Keratinocyte (primary cell): Measurements from ENCODE around the gene ZNF560. TPM values are rescaled to one million over a fixed set of nuclear protein-coding genes. Genes with fewer than 3 reads are reported as not detected.

ENCODE experiments used
- DNase-seq: peaks from one replicate; pipeline ENCODE4 v3.0.0-alpha.2; 2011; ENCODE audit warnings: low read depth, missing footprints, low spot score
- FAIRE-seq: peaks from 2 replicates; lab custom pipeline; 2011; peaks lifted over from hg19 to GRCh38; lab: Jason Lieb, UNC
- H2AFZ ChIP-seq: 2 replicates; pipeline ENCODE4 v1.6.0; 2012; ENCODE audit warnings: low read length, control low read depth, inconsistent platforms; ENCODE audit not compliant: control insufficient read depth
- H3K27ac ChIP-seq: 2 replicates; pipeline ENCODE4 v1.5.1; 2011; ENCODE audit warnings: low read length; ENCODE audit not compliant: control insufficient read depth, insufficient read depth
- H3K27me3 ChIP-seq: 3 replicates; pipeline ENCODE4 v1.6.0; 2011; ENCODE audit warnings: low read length; ENCODE audit not compliant: control insufficient read depth, insufficient read depth; ENCODE audit errors: extremely low read depth
- H3K36me3 ChIP-seq, 2 experiments: 2 replicates in 1 of 2; 3 replicates in 1 of 2; pipeline ENCODE4 v1.5.1; 2011; ENCODE audit warnings: low read length in 2 of 2, mild to moderate bottlenecking in 1 of 2; ENCODE audit not compliant: control insufficient read depth in 2 of 2, insufficient read depth in 2 of 2; ENCODE audit errors: extremely low read depth in 1 of 2
- H3K4me1 ChIP-seq: 3 replicates; pipeline ENCODE4 v1.5.1; 2011; ENCODE audit warnings: low read length; ENCODE audit not compliant: control insufficient read depth, insufficient read depth; ENCODE audit errors: extremely low read depth
- H3K4me2 ChIP-seq: 3 replicates; pipeline ENCODE4 v1.6.0; 2011; ENCODE audit warnings: low read depth, low read length; ENCODE audit not compliant: control insufficient read depth, insufficient read depth; ENCODE audit errors: extremely low read depth
- H3K4me3 ChIP-seq, 3 experiments: fragments of 200-600 bp in 1 of 3; sonication (generic) in 1 of 3; 2 replicates in 2 of 3; 3 replicates in 1 of 3; pipeline ENCODE4 v1.5.1; 2011 to 2016; ENCODE audit warnings: low read length in 3 of 3, mild to moderate bottlenecking in 3 of 3, control low read depth in 2 of 3, inconsistent platforms in 1 of 3, low read depth in 1 of 3, mixed read lengths in 1 of 3, mixed run types in 1 of 3, moderate library complexity in 1 of 3; ENCODE audit not compliant: control insufficient read depth in 2 of 3, insufficient read depth in 2 of 3; ENCODE audit errors: extremely low read depth in 1 of 3
- H3K79me2 ChIP-seq: 2 replicates; pipeline ENCODE4 v1.6.0; 2012; ENCODE audit warnings: low read length; ENCODE audit not compliant: control insufficient read depth, insufficient read depth
- H3K9ac ChIP-seq: 3 replicates; pipeline ENCODE4 v1.6.0; 2011; ENCODE audit warnings: low read length; ENCODE audit not compliant: control insufficient read depth, insufficient read depth; ENCODE audit errors: extremely low read depth
- H3K9me1 ChIP-seq: 3 replicates; pipeline ENCODE4 v1.6.0; 2011; ENCODE audit warnings: low read length; ENCODE audit not compliant: control insufficient read depth, insufficient read depth; ENCODE audit errors: extremely low read depth
- H3K9me3 ChIP-seq: 2 replicates; pipeline ENCODE4 v1.5.1; 2012; ENCODE audit warnings: low read depth, low read length; ENCODE audit not compliant: control insufficient read depth
- H4K20me1 ChIP-seq: 3 replicates; pipeline ENCODE4 v1.6.0; 2011; ENCODE audit warnings: low read length; ENCODE audit not compliant: control insufficient read depth, insufficient read depth; ENCODE audit errors: extremely low read depth
- EZH2 ChIP-seq: IDR thresholded peaks from one replicate; pipeline ENCODE4 v1.6.1; 2012; ENCODE audit warnings: inconsistent platforms, mild to moderate bottlenecking, low read length, moderate library complexity
- dilution Hi-C: fragments of 300-500 bp; cut with MboI; formaldehyde crosslinking; loops from one replicate; pipeline ENCODE4 v1.7.0; 2020; ENCODE audit warnings: low sequenced_read_pairs; ENCODE audit not compliant: extremely low pct_ligation_motif_present
- polyA plus RNA-seq, 5 experiments: library from polyadenylated mRNA; depleted of rRNA in 3 of 5; stranded (reverse) in 3 of 5; stranded (forward) in 1 of 5; unstranded in 1 of 5; fragments of >200 nt; gene quantifications; 1 replicate in 1 of 5; 2 replicates in 3 of 5; 3 replicates in 1 of 5; pipeline versions ENCODE4 v1.2.1 to v1.2.3, GENCODE V29; 2011 to 2012; ENCODE audit warnings: missing spikeins in 2 of 5, low read depth in 1 of 5, low replicate concordance in 1 of 5
- TF ChIP-seq, protein P1 (sequence below), 3 experiments: IDR thresholded peaks in 1 of 3; conservative IDR thresholded peaks in 1 of 3; optimal IDR thresholded peaks in 1 of 3; 2 replicates in 2 of 3; 3 replicates in 1 of 3; pipeline versions ENCODE3 to v1.5.1; 2011; ENCODE audit warnings: low read length in 3 of 3, mild to moderate bottlenecking in 3 of 3, moderate library complexity in 2 of 3, control low read depth in 1 of 3, inconsistent platforms in 1 of 3; ENCODE audit not compliant: insufficient read depth in 2 of 3; ENCODE audit errors: extremely low read depth in 1 of 3

ZNF560 gene
- polyA plus RNA-seq, 1 donor (not counting 4 experiments of a cell fraction or from before 2014, with no cell fraction given), result 0.04 TPM

DNA sequence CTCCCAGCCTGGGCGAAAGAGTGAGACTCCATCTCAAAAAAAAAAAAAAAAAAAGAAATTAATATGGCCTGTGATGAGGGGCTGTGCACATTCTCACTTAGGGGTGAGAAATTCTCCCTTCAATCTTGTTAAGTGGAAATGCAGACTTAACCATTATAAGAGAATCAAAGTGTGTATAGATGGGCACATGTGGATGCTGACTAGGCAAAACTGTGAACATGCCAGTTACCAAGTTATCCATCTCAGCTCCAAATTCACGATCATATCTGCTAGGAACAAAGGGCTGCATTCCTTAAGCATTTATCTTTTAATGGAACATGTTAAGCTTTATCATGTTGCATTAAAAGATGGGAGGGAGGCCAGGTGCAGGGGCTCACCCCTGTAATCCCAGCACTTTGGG is 4.3 kb downstream of the ZNF560 start:
- H3K36me3 ChIP-seq, result no peaks in the 10 kb centered on the region
- no peaks in the 10 kb centered on the region for H3K79me2 ChIP-seq
- DNase-seq (no peak), FAIRE-seq (no peak)
- H3K9me3 ChIP-seq, result peaks cover 12% of the 10 kb centered on the region
- H3K4me3 ChIP-seq, result no peak overlapping the region
- no peak overlapping the region for H2AFZ ChIP-seq
- no peaks in the 10 kb centered on the region for H3K27me3 ChIP-seq
- no peak overlapping the region for H3K9ac ChIP-seq
- dilution Hi-C loops, result no loop called here
- no peaks in the 10 kb centered on the region for H3K4me1 ChIP-seq
- no peak overlapping the region for H3K27ac ChIP-seq
- TF ChIP-seq, protein P1, sequence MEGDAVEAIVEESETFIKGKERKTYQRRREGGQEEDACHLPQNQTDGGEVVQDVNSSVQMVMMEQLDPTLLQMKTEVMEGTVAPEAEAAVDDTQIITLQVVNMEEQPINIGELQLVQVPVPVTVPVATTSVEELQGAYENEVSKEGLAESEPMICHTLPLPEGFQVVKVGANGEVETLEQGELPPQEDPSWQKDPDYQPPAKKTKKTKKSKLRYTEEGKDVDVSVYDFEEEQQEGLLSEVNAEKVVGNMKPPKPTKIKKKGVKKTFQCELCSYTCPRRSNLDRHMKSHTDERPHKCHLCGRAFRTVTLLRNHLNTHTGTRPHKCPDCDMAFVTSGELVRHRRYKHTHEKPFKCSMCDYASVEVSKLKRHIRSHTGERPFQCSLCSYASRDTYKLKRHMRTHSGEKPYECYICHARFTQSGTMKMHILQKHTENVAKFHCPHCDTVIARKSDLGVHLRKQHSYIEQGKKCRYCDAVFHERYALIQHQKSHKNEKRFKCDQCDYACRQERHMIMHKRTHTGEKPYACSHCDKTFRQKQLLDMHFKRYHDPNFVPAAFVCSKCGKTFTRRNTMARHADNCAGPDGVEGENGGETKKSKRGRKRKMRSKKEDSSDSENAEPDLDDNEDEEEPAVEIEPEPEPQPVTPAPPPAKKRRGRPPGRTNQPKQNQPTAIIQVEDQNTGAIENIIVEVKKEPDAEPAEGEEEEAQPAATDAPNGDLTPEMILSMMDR (optimal IDR thresholded peaks at IDR 0.05 in 1 of 3, IDR thresholded peaks at IDR 0.05 in 1 of 3, conservative IDR thresholded peaks at IDR 0.05 in 1 of 3; ENCODE audit: extremely low read depth in 1 of 3, insufficient read depth in 2 of 3, low read length in 3 of 3), result no peak
- no peak for TF ChIP-seq EZH2
- no peaks in the 10 kb centered on the region for H3K9me1 ChIP-seq
- H4K20me1 ChIP-seq, result no peaks in the 10 kb centered on the region
- no peak overlapping the region for H3K4me2 ChIP-seq

DNA sequence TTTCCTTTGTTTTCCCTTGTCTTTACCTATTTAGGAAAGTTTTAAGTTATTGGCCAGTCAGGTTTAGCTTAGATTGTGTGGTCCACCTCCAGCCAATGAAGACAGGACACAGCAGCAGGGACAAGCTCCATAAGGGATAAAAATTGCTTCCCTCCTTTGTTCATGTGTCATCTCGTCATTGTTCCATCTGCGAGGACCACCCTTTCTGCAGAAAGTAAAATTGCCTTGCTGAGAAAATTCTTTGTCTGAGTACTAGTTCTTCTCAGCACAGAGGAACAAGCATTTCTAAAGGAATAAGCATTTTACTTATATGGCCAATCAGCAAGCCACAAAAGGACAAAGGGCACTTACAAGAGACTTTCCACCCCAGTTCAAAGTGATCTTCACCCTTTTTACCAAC is 11.4 kb downstream of the ZNF560 start:
- Histone ChIP-seq H3K79me2 (no peaks in the 10 kb centered on the region), H3K9me1 (no peaks in the 10 kb centered on the region), H3K9me3 (peaks cover 2% of the 10 kb centered on the region), H3K4me1 (no peaks in the 10 kb centered on the region), H3K27me3 (no peaks in the 10 kb centered on the region), H2AFZ (no peak overlapping the region), H3K27ac (no peak overlapping the region), H3K4me3 (no peak overlapping the region), H3K36me3 (no peaks in the 10 kb centered on the region), H3K9ac (no peak overlapping the region), H4K20me1 (no peaks in the 10 kb centered on the region), H3K4me2 (no peak overlapping the region)
- dilution Hi-C loops, result no loop called here
- FAIRE-seq (no peak), DNase-seq (no peak)
- TF ChIP-seq, protein P1 (optimal IDR thresholded peaks at IDR 0.05 in 1 of 3, IDR thresholded peaks at IDR 0.05 in 1 of 3, conservative IDR thresholded peaks at IDR 0.05 in 1 of 3; ENCODE audit: extremely low read depth in 1 of 3, insufficient read depth in 2 of 3, low read length in 3 of 3), result no peak
- no peak for TF ChIP-seq EZH2
